ENCODE results near the gene CST1. TPM values are rescaled to one million over a fixed set of nuclear protein-coding genes. Genes with fewer than 3 reads are reported as not detected.
"Not testable (repeated sequence)": the region's sequence is repeated elsewhere in the genome, so short reads cannot be mapped to it uniquely, and the experiment has no call there.

Gene CST1
- total RNA-seq, 1 experiment from 2014 or later: 1.7 TPM

DNA sequence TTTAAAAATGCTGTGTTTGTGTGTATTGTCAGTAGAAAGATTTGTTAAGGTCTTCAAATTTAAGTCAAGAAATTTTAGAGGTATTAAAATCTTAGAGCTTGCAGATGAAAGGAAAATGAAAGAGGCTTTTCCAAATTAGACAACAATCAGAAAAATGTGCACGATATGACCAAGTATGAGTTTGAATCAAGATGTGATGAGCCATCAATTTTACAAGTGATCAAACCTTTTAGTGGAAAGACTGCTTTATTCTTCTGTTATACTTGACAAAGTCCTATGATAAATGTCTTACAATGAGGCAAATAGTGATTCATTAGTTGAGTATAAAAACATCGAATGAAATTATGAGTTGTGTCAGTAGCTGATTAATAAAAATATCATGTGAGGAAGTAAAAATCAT lies 19.6 kb upstream of the CST1 start:
- Histone ChIP-seq H2BK120ac (ENCODE audit: low read depth, low read length, poor library complexity, severe bottlenecking) (no peak overlapping the region), H3K23ac (ENCODE audit: insufficient read length, low read depth, low read length) (no peak overlapping the region), H2AK5ac (ENCODE audit: insufficient read length, low read length) (no peak overlapping the region), H2AFZ (ENCODE audit: low read length) (no peak overlapping the region), H3K18ac (ENCODE audit: insufficient read length, low read depth, low read length) (no peak overlapping the region), H4K5ac (ENCODE audit: insufficient read length, low read depth, low read length) (no peak overlapping the region), H3K27me3 (ENCODE audit: insufficient read depth, low read length) (peaks cover 3% of the 10 kb centered on the region), H3K56ac (ENCODE audit: insufficient read length, low read depth, low read length) (no peak overlapping the region), H3K9me3 (ENCODE audit: control insufficient read depth, low read depth, low read length) (no peaks in the 10 kb centered on the region), H3K4me1 (ENCODE audit: insufficient read depth, low read length) (peaks cover 3% of the 10 kb centered on the region; the same call in 1 of the 2 replicates), H3K23me2 (ENCODE audit: insufficient read length, low read depth, low read length, poor library complexity, severe bottlenecking) (no peaks in the 10 kb centered on the region), H4K91ac (ENCODE audit: insufficient read length, low read depth, low read length) (no peak overlapping the region), H4K20me1 (ENCODE audit: control insufficient read depth, insufficient read depth, insufficient read length) (no peaks in the 10 kb centered on the region), H2BK15ac (ENCODE audit: low read depth, low read length) (no peak overlapping the region), H4K8ac (replicated peaks; ENCODE audit: insufficient read length, low read depth, low read length) (no peak overlapping the region), H2BK20ac (ENCODE audit: low read depth, low read length, poor library complexity, severe bottlenecking) (no peak overlapping the region), H3K27ac (ENCODE audit: insufficient read length, low read depth, low read length) (no peak overlapping the region), H3K79me1 (ENCODE audit: insufficient read depth, low read depth, low read length, poor library complexity, severe bottlenecking) (no peaks in the 10 kb centered on the region), H2BK12ac (ENCODE audit: insufficient read length, low read depth, low read length) (no peak overlapping the region), H3K79me2 (ENCODE audit: insufficient read depth, low read length) (no peaks in the 10 kb centered on the region), H2BK5ac (ENCODE audit: insufficient read length, low read length) (no peak overlapping the region), H3K4me2 (ENCODE audit: insufficient read depth, insufficient read length, low read length) (no peak overlapping the region), H3K14ac (ENCODE audit: insufficient read depth, low read length) (no peak overlapping the region), H3K9ac (ENCODE audit: extremely low read depth, insufficient read length, low read length) (no peak overlapping the region), H3T11ph (ENCODE audit: low read length) (no peak overlapping the region), H3K4ac (ENCODE audit: low read depth, low read length) (no peak overlapping the region)
- no CpG with 5 or more reads among the region's 2 CpGs for WGBS (ENCODE audit: extremely low coverage, insufficient read length, low lambda C conversion rate)
- Mint-ChIP-seq H3K9me3 (no peaks in the 10 kb centered on the region), H3K27ac (no peak overlapping the region), H3K4me1 (peaks cover 0 to 9% of the 10 kb centered on the region in 2 experiments; a peak in 2 of 4 replicates), H3K4me3 (no peak overlapping the region), H3K36me3 (ENCODE audit: insufficient read depth in 1 of 3, low read depth in 3 of 3) (no peaks in the 10 kb centered on the region), H3K27me3 (ENCODE audit: low read depth) (peaks cover 80% of the 10 kb centered on the region)
- DNase-seq: no peak
- TF ChIP-seq, protein P1, sequence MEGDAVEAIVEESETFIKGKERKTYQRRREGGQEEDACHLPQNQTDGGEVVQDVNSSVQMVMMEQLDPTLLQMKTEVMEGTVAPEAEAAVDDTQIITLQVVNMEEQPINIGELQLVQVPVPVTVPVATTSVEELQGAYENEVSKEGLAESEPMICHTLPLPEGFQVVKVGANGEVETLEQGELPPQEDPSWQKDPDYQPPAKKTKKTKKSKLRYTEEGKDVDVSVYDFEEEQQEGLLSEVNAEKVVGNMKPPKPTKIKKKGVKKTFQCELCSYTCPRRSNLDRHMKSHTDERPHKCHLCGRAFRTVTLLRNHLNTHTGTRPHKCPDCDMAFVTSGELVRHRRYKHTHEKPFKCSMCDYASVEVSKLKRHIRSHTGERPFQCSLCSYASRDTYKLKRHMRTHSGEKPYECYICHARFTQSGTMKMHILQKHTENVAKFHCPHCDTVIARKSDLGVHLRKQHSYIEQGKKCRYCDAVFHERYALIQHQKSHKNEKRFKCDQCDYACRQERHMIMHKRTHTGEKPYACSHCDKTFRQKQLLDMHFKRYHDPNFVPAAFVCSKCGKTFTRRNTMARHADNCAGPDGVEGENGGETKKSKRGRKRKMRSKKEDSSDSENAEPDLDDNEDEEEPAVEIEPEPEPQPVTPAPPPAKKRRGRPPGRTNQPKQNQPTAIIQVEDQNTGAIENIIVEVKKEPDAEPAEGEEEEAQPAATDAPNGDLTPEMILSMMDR (conservative IDR thresholded peaks at IDR 0.05): no peak

DNA sequence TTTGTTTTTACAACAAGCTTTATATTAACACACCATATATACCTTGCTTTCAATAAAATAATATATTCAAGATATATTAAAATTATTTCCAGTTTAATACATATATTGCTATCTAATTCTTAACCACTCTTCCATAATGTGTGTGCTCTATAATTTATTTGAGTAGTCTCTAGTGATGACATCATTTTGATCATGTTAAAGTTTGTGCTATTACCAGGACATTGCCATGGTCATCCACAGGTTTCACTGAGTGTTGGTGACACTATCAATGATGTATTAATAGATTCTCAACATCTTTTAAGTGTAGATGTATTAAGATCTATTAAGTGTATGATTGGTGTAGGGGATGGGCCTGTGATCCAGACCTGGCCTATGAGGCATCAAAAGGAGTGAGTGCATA lies 17.8 kb upstream of the CST1 start:
- DNase-seq; H3K18ac ChIP-seq (ENCODE audit: insufficient read length, low read depth, low read length); H3K9me3 ChIP-seq (ENCODE audit: control insufficient read depth, low read depth, low read length); H3K4me3 Mint-ChIP-seq; H4K20me1 ChIP-seq (ENCODE audit: control insufficient read depth, insufficient read depth, insufficient read length); H2AFZ ChIP-seq (ENCODE audit: low read length); H4K91ac ChIP-seq (ENCODE audit: insufficient read length, low read depth, low read length); H3K23me2 ChIP-seq (ENCODE audit: insufficient read length, low read depth, low read length, poor library complexity, severe bottlenecking); H2BK5ac ChIP-seq (ENCODE audit: insufficient read length, low read length); H3K79me1 ChIP-seq (ENCODE audit: insufficient read depth, low read depth, low read length, poor library complexity, severe bottlenecking); H4K8ac ChIP-seq (replicated peaks; ENCODE audit: insufficient read length, low read depth, low read length); H3T11ph ChIP-seq (ENCODE audit: low read length); H3K36me3 Mint-ChIP-seq (ENCODE audit: insufficient read depth in 1 of 3, low read depth in 3 of 3); H4K5ac ChIP-seq (ENCODE audit: insufficient read length, low read depth, low read length); H3K14ac ChIP-seq (ENCODE audit: insufficient read depth, low read length); H2BK12ac ChIP-seq (ENCODE audit: insufficient read length, low read depth, low read length); H2BK20ac ChIP-seq (ENCODE audit: low read depth, low read length, poor library complexity, severe bottlenecking); H2BK120ac ChIP-seq (ENCODE audit: low read depth, low read length, poor library complexity, severe bottlenecking); H3K79me2 ChIP-seq (ENCODE audit: insufficient read depth, low read length); H3K27me3 ChIP-seq (ENCODE audit: insufficient read depth, low read length); H3K27ac Mint-ChIP-seq; H2BK15ac ChIP-seq (ENCODE audit: low read depth, low read length); H3K9ac ChIP-seq (ENCODE audit: extremely low read depth, insufficient read length, low read length); H3K9me3 Mint-ChIP-seq; H3K56ac ChIP-seq (ENCODE audit: insufficient read length, low read depth, low read length); H3K4me1 ChIP-seq (ENCODE audit: insufficient read depth, low read length); H3K27ac ChIP-seq (ENCODE audit: insufficient read length, low read depth, low read length); H3K23ac ChIP-seq (ENCODE audit: insufficient read length, low read depth, low read length); H3K4ac ChIP-seq (ENCODE audit: low read depth, low read length); H2AK5ac ChIP-seq (ENCODE audit: insufficient read length, low read length); H3K4me2 ChIP-seq (ENCODE audit: insufficient read depth, insufficient read length, low read length): not testable (repeated sequence)
- Mint-ChIP-seq H3K4me1 (peaks cover 15 to 27% of the 10 kb centered on the region in 2 experiments), H3K27me3 (ENCODE audit: low read depth) (peaks cover 73% of the 10 kb centered on the region)
